SK-N-SH treated with all-trans-retinoic acid at 6 μM for 48 hours (cell line): ENCODE measurements around the gene LHFPL5.

Experiments
- ATAC-seq: fragments of 200-7000 bp; cut with Tn5 transposase; 3 replicates; pipeline ENCODE4 v1.9.1; 2020; ENCODE audit warnings: mild to moderate bottlenecking, moderate library complexity
- ARNTL ChIP-seq: fragments of 450-650 bp; formaldehyde crosslinking; IDR thresholded peaks from 2 replicates; pipeline ENCODE4 v1.5.0; 2020; ENCODE audit warnings: low read depth, mild to moderate bottlenecking, moderate library complexity, borderline replicate concordance
- BACH2 ChIP-seq: fragments of 250-450 bp; sonication (Bioruptor Pico); IDR thresholded peaks from 2 replicates; pipeline ENCODE4 v1.9.0; 2021; ENCODE audit warnings: mild to moderate bottlenecking, borderline replicate concordance
- CSDC2 ChIP-seq: fragments of 250-450 bp; sonication (Bioruptor Pico); IDR thresholded peaks from 2 replicates; pipeline ENCODE4 v1.5.0; 2020; ENCODE audit warnings: mild to moderate bottlenecking, moderate library complexity
- ESRRG ChIP-seq: fragments of 250-450 bp; sonication (Bioruptor Pico); IDR thresholded peaks from 2 replicates; pipeline ENCODE4 v1.6.1; 2021; ENCODE audit warnings: mild to moderate bottlenecking
- GLIS3 ChIP-seq: fragments of 250-450 bp; sonication (Bioruptor Pico); IDR thresholded peaks from 2 replicates; pipeline ENCODE4 v1.5.0; 2020; ENCODE audit warnings: mild to moderate bottlenecking, moderate library complexity
- ISL1 ChIP-seq: fragments of 250-450 bp; sonication (Bioruptor Pico); IDR thresholded peaks from 2 replicates; pipeline ENCODE4 v2.1.2; 2022; ENCODE audit warnings: mild to moderate bottlenecking, moderate library complexity
- OSR1 ChIP-seq: fragments of 250-450 bp; sonication (Bioruptor Pico); IDR thresholded peaks from 2 replicates; pipeline ENCODE4 v1.8.0; 2022; ENCODE audit warnings: moderate library complexity, mild to moderate bottlenecking, inconsistent platforms
- PPARA ChIP-seq: fragments of 250-450 bp; sonication (Bioruptor Pico); IDR thresholded peaks from 2 replicates; pipeline ENCODE4 v1.5.0; 2020; ENCODE audit warnings: mild to moderate bottlenecking, borderline replicate concordance
- RARB ChIP-seq: fragments of 250-450 bp; sonication (Bioruptor Pico); IDR thresholded peaks from 2 replicates; pipeline ENCODE4 v1.8.0; 2021; ENCODE audit warnings: mild to moderate bottlenecking, moderate library complexity
- SNAI2 ChIP-seq: fragments of 250-450 bp; sonication (Bioruptor Pico); IDR thresholded peaks from 2 replicates; pipeline ENCODE4 v1.5.0; 2020; ENCODE audit warnings: mild to moderate bottlenecking, moderate library complexity
- TCF4 ChIP-seq: fragments of 250-450 bp; sonication (Bioruptor Pico); IDR thresholded peaks from 2 replicates; pipeline ENCODE4 v1.8.0; 2021; ENCODE audit warnings: mild to moderate bottlenecking, moderate library complexity, borderline replicate concordance
- TOX ChIP-seq: fragments of 250-450 bp; sonication (Bioruptor Pico); IDR thresholded peaks from 2 replicates; pipeline ENCODE4 v1.8.0; 2021; ENCODE audit warnings: mild to moderate bottlenecking, moderate library complexity, borderline replicate concordance
- ZC3H10 ChIP-seq: fragments of 250-450 bp; sonication (Bioruptor Pico); IDR thresholded peaks from 2 replicates; pipeline ENCODE4 v1.5.1; 2021; ENCODE audit warnings: mild to moderate bottlenecking, moderate library complexity
- ZFP3 ChIP-seq: fragments of 250-450 bp; sonication (Bioruptor Pico); IDR thresholded peaks from 2 replicates; pipeline ENCODE4 v1.5.0; 2020; ENCODE audit warnings: mild to moderate bottlenecking, moderate library complexity
- ZFP30 ChIP-seq: fragments of 450-650 bp; formaldehyde crosslinking; IDR thresholded peaks from 2 replicates; pipeline ENCODE4 v1.5.0; 2022; ENCODE audit warnings: mild to moderate bottlenecking, moderate library complexity
- ZNF565 ChIP-seq: fragments of 450-650 bp; formaldehyde crosslinking; conservative IDR thresholded peaks from 2 replicates; pipeline ENCODE4 v1.5.0; 2020; ENCODE audit warnings: low read depth, mild to moderate bottlenecking, moderate library complexity
- ZNF8 ChIP-seq: fragments of 450-650 bp; formaldehyde crosslinking; IDR thresholded peaks from 2 replicates; pipeline ENCODE4 v1.5.0; 2020; ENCODE audit warnings: mild to moderate bottlenecking, moderate library complexity
- TF ChIP-seq, protein P1 (sequence below): fragments of 250-450 bp; sonication (Bioruptor Pico); IDR thresholded peaks from 2 replicates; pipeline ENCODE4 v1.8.0; 2021; ENCODE audit warnings: low read depth, mild to moderate bottlenecking, moderate library complexity, borderline replicate concordance
- TF ChIP-seq, protein P2 (sequence below): fragments of 250-450 bp; sonication (Bioruptor Pico); IDR thresholded peaks from 2 replicates; pipeline ENCODE4 v1.8.0; 2020; ENCODE audit warnings: mild to moderate bottlenecking, moderate library complexity, borderline replicate concordance
- TF ChIP-seq, protein P3 (sequence below): fragments of 250-450 bp; sonication (Bioruptor Pico); IDR thresholded peaks from 2 replicates; pipeline ENCODE4 v1.5.0; 2020; ENCODE audit warnings: mild to moderate bottlenecking, moderate library complexity
- TF ChIP-seq, protein P4 (sequence below): fragments of 250-450 bp; sonication (Bioruptor Pico); IDR thresholded peaks from 2 replicates; pipeline ENCODE4 v1.5.1; 2021; ENCODE audit warnings: mild to moderate bottlenecking, moderate library complexity
- TF ChIP-seq, protein P5 (sequence below): fragments of 250-450 bp; sonication (Bioruptor Pico); IDR thresholded peaks from 2 replicates; pipeline ENCODE4 v1.5.1; 2020; ENCODE audit warnings: low read depth, mild to moderate bottlenecking, moderate library complexity

LHFPL5 gene

DNA sequence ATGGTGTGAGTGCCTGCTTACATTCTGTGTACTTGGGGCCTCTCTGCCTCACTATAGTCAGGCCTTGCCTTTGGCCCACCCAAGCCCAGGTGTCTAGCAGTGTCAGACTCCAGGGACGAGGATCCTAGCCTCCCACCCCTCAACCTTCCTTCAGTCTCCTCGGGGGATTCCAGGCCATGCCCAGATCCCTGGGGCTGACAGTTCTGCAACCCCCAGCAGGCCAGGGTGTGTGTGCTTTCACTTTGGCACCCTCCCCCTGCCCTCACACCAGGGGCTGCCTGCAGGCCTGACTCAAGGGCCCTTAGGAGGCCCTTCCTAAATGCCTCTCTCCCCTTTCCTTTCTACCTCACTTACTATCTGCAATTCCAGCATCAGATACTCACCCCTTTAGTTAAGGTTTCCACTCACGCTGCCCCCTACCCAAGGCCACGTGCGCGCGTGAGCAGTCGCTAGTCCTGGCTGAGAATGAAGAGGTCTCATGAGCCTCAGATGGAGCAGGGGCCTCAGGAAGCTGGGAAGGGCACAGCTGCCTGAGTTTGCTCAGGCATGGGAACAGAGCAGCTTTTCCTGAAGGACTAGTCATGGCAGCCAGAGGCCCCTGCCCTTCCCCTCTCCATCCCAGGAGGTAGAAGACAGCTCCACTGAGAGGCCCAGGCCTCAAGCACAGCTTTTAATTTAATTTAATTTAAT lies 7.2 kb upstream of the LHFPL5 start:
- TF ChIP-seq ARNTL (CRISPR knock-in tag) (no peak), ISL1 (CRISPR knock-in tag) (no peak), ESRRG (CRISPR knock-in tag) (no peak), ZFP3 (CRISPR knock-in tag) (no peak), RARB (CRISPR knock-in tag) (no peak)
- TF ChIP-seq, protein P1, sequence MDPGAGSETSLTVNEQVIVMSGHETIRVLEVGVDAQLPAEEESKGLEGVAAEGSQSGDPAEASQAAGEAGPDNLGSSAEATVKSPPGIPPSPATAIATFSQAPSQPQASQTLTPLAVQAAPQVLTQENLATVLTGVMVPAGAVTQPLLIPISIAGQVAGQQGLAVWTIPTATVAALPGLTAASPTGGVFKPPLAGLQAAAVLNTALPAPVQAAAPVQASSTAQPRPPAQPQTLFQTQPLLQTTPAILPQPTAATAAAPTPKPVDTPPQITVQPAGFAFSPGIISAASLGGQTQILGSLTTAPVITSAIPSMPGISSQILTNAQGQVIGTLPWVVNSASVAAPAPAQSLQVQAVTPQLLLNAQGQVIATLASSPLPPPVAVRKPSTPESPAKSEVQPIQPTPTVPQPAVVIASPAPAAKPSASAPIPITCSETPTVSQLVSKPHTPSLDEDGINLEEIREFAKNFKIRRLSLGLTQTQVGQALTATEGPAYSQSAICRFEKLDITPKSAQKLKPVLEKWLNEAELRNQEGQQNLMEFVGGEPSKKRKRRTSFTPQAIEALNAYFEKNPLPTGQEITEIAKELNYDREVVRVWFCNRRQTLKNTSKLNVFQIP (CRISPR knock-in tag), result no peak
- TF ChIP-seq, all 23 proteins: peak for 0
- ATAC-seq, result no peak

DNA sequence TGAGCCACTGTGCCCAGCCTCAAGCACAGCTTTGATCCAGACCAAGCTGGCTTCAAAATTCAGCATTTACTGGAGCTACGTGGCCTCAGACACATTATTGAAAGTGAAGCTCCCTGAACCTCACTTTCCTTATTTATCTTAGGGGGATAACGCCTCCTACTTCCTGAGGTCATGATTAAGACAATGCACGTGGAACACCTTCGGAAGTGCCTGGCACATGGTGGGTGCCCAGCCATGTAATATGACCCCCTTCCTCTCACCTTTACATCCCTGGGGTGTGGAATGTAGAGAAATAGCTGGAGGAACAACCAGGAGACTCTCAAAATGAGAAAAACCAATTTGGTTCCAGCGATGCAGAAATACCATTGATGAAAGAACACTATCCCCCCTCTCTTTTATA lies 6.4 kb upstream of the LHFPL5 start:
- ATAC-seq, result no peak
- TF ChIP-seq, protein P2, sequence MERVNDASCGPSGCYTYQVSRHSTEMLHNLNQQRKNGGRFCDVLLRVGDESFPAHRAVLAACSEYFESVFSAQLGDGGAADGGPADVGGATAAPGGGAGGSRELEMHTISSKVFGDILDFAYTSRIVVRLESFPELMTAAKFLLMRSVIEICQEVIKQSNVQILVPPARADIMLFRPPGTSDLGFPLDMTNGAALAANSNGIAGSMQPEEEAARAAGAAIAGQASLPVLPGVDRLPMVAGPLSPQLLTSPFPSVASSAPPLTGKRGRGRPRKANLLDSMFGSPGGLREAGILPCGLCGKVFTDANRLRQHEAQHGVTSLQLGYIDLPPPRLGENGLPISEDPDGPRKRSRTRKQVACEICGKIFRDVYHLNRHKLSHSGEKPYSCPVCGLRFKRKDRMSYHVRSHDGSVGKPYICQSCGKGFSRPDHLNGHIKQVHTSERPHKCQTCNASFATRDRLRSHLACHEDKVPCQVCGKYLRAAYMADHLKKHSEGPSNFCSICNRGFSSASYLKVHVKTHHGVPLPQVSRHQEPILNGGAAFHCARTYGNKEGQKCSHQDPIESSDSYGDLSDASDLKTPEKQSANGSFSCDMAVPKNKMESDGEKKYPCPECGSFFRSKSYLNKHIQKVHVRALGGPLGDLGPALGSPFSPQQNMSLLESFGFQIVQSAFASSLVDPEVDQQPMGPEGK (CRISPR knock-in tag), result no peak
- no peak for TF ChIP-seq ZNF8 (CRISPR knock-in tag)
- no peak for TF ChIP-seq ZC3H10 (CRISPR knock-in tag)

DNA sequence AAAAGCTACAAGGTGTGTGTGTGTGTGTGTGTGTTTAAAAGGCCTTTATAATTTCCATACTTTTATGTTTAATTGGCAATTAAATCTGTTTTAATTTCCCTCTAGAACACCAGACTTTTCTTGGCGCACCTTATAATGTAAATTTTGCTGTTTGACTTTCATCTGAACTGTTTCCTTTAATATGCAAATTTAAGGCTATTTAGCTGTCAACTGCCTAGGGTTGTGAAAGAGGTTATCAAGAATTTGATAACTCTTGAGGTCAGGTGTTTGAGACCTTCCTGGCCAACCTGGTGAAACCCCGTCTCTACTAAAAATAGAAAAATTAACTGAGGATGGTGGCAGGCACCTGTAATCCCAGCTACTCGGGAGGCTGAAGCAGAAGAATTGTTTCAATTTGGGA lies 4.0 kb upstream of the LHFPL5 start:
- ATAC-seq, result no peak
- TF ChIP-seq ZFP3 (CRISPR knock-in tag), result no peak
- TF ChIP-seq ISL1 (CRISPR knock-in tag), result no peak
- no peak for TF ChIP-seq BACH2
- TF ChIP-seq, protein P3, sequence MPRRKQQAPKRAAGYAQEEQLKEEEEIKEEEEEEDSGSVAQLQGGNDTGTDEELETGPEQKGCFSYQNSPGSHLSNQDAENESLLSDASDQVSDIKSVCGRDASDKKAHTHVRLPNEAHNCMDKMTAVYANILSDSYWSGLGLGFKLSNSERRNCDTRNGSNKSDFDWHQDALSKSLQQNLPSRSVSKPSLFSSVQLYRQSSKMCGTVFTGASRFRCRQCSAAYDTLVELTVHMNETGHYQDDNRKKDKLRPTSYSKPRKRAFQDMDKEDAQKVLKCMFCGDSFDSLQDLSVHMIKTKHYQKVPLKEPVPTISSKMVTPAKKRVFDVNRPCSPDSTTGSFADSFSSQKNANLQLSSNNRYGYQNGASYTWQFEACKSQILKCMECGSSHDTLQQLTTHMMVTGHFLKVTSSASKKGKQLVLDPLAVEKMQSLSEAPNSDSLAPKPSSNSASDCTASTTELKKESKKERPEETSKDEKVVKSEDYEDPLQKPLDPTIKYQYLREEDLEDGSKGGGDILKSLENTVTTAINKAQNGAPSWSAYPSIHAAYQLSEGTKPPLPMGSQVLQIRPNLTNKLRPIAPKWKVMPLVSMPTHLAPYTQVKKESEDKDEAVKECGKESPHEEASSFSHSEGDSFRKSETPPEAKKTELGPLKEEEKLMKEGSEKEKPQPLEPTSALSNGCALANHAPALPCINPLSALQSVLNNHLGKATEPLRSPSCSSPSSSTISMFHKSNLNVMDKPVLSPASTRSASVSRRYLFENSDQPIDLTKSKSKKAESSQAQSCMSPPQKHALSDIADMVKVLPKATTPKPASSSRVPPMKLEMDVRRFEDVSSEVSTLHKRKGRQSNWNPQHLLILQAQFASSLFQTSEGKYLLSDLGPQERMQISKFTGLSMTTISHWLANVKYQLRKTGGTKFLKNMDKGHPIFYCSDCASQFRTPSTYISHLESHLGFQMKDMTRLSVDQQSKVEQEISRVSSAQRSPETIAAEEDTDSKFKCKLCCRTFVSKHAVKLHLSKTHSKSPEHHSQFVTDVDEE (CRISPR knock-in tag), result no peak

DNA sequence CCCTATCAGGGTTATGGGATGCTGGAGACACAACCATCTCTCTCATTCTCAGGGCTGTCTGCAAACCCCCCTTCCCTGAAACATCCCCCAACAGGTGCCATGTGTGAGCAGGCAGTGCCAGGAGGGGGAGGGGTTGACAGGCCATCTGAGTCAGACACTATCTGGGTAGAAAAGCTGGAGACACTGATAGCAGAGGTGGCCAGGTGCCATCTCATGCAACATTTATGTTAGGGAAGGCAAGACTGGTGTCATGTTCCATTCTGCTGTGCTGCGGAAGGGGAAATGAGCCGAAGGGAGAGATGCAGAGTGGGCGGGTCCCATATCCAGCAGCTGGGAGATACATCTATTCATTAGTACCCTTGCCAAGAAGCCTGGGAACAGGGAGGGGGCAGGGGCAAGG lies 3.5 kb downstream of the LHFPL5 start:
- no peak for ATAC-seq
- TF ChIP-seq ZNF8 (CRISPR knock-in tag), result no peak
- no peak for TF ChIP-seq OSR1
- TF ChIP-seq GLIS3, result no peak
- no peak for TF ChIP-seq SNAI2 (CRISPR knock-in tag)
- TF ChIP-seq ARNTL (CRISPR knock-in tag), result no peak
- TF ChIP-seq TOX (CRISPR knock-in tag), result no peak
- no peak for TF ChIP-seq ISL1 (CRISPR knock-in tag)
- TF ChIP-seq, protein P1 (CRISPR knock-in tag), result no peak
- no peak for TF ChIP-seq ESRRG (CRISPR knock-in tag)
- TF ChIP-seq CSDC2, result no peak
- TF ChIP-seq ZFP30 (CRISPR knock-in tag), result no peak
- TF ChIP-seq ZNF565, result no peak
- TF ChIP-seq, protein P4, sequence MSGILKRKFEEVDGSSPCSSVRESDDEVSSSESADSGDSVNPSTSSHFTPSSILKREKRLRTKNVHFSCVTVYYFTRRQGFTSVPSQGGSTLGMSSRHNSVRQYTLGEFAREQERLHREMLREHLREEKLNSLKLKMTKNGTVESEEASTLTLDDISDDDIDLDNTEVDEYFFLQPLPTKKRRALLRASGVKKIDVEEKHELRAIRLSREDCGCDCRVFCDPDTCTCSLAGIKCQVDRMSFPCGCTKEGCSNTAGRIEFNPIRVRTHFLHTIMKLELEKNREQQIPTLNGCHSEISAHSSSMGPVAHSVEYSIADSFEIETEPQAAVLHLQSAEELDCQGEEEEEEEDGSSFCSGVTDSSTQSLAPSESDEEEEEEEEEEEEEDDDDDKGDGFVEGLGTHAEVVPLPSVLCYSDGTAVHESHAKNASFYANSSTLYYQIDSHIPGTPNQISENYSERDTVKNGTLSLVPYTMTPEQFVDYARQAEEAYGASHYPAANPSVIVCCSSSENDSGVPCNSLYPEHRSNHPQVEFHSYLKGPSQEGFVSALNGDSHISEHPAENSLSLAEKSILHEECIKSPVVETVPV, result no peak
- no peak for TF ChIP-seq ZC3H10 (CRISPR knock-in tag)
- no peak for TF ChIP-seq ZFP3 (CRISPR knock-in tag)
- TF ChIP-seq TCF4 (CRISPR knock-in tag), result no peak
- no peak for TF ChIP-seq RARB (CRISPR knock-in tag)
- TF ChIP-seq, protein P5, sequence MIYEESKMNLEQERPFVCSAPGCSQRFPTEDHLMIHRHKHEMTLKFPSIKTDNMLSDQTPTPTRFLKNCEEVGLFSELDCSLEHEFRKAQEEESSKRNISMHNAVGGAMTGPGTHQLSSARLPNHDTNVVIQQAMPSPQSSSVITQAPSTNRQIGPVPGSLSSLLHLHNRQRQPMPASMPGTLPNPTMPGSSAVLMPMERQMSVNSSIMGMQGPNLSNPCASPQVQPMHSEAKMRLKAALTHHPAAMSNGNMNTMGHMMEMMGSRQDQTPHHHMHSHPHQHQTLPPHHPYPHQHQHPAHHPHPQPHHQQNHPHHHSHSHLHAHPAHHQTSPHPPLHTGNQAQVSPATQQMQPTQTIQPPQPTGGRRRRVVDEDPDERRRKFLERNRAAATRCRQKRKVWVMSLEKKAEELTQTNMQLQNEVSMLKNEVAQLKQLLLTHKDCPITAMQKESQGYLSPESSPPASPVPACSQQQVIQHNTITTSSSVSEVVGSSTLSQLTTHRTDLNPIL (CRISPR knock-in tag), result no peak
- TF ChIP-seq PPARA (CRISPR knock-in tag), result no peak
- TF ChIP-seq BACH2, result no peak
